Fibroblast of lung (primary cell): ENCODE data around the gene KRT75. TPM values are rescaled to one million over a fixed set of nuclear protein-coding genes. Genes with fewer than 3 reads are reported as not detected.

Source experiments
- DNase-seq, 2 donors: peaks; one replicate each; pipeline versions ENCODE4 v3.0.0 to v3.0.0-alpha.2; 2010; ENCODE audit warnings: low read depth in 2 of 2
- H2AFZ ChIP-seq: 2 replicates; pipeline ENCODE4 v1.5.1; 2012; ENCODE audit warnings: low read length, control low read depth, inconsistent platforms
- H3K27ac ChIP-seq: 2 replicates; pipeline ENCODE4 v1.5.1; 2011; ENCODE audit warnings: low read length, control low read depth; ENCODE audit not compliant: insufficient read depth
- H3K27me3 ChIP-seq: 2 replicates; pipeline ENCODE4 v1.5.1; 2011; ENCODE audit warnings: mild to moderate bottlenecking, low read length; ENCODE audit not compliant: control insufficient read depth, insufficient read depth
- H3K36me3 ChIP-seq: 2 replicates; pipeline ENCODE4 v1.5.1; 2011; ENCODE audit warnings: low read length; ENCODE audit not compliant: control insufficient read depth, insufficient read depth
- H3K4me1 ChIP-seq: 2 replicates; pipeline ENCODE4 v1.5.1; 2011; ENCODE audit warnings: low read length; ENCODE audit not compliant: control insufficient read depth, insufficient read depth; ENCODE audit errors: extremely low read depth
- H3K4me2 ChIP-seq: 2 replicates; pipeline ENCODE4 v1.5.1; 2011; ENCODE audit warnings: low read length, control low read depth; ENCODE audit not compliant: insufficient read depth; ENCODE audit errors: extremely low read depth
- H3K4me3 ChIP-seq, 4 experiments: fragments of 200-600 bp in 1 of 4; sonication (generic) in 1 of 4; replicated peaks in 1 of 4; 2 replicates each; pipeline ENCODE4 v1.5.1; 2011 to 2016; ENCODE audit warnings: low read length in 4 of 4, low read depth in 3 of 4, mild to moderate bottlenecking in 3 of 4, control low read depth in 2 of 4, inconsistent platforms in 1 of 4, mixed read lengths in 1 of 4; ENCODE audit not compliant: insufficient read depth in 1 of 4; ENCODE audit errors: control extremely low read depth in 1 of 4
- H3K79me2 ChIP-seq: 2 replicates; pipeline ENCODE4 v1.5.1; 2012; ENCODE audit warnings: mild to moderate bottlenecking, low read length, inconsistent platforms; ENCODE audit not compliant: control insufficient read depth, insufficient read depth
- H3K9ac ChIP-seq: 2 replicates; pipeline ENCODE4 v1.5.1; 2011; ENCODE audit warnings: mild to moderate bottlenecking, low read length, control low read depth; ENCODE audit not compliant: insufficient read depth
- H3K9me3 ChIP-seq: 2 replicates; pipeline ENCODE4 v1.5.1; 2012; ENCODE audit warnings: low read depth, low read length; ENCODE audit not compliant: control insufficient read depth, insufficient read depth
- H4K20me1 ChIP-seq: 2 replicates; pipeline ENCODE4 v1.5.1; 2011; ENCODE audit warnings: low read length; ENCODE audit not compliant: control insufficient read depth, insufficient read depth; ENCODE audit errors: extremely low read depth
- EZH2 ChIP-seq: IDR thresholded peaks from 2 replicates; pipeline ENCODE4 v1.5.1; 2012; ENCODE audit warnings: low read length, control low read depth, mild to moderate bottlenecking; ENCODE audit errors: missing control alignments
- polyA plus RNA-seq, 2 donors: library from polyadenylated mRNA; depleted of rRNA in 1 of 2; stranded (reverse) in 1 of 2; unstranded in 1 of 2; fragments of >200 nt; gene quantifications; 2 replicates each; pipeline ENCODE4 v1.2.1, GENCODE V29; 2011 to 2012; ENCODE audit warnings: missing spikeins in 1 of 2
- total RNA-seq: library from RNA; depleted of rRNA; stranded (reverse); fragments of >200 nt; gene quantifications from 2 replicates; pipeline ENCODE4 v1.2.1, GENCODE V29; 2014
- TF ChIP-seq, protein P1 (sequence below), 2 donors: IDR thresholded peaks in 1 of 2; conservative IDR thresholded peaks in 1 of 2; 1 replicate in 1 of 2; 2 replicates in 1 of 2; pipeline ENCODE4 v1.5.1; 2011 to 2012; ENCODE audit warnings: low read length in 2 of 2, control low read depth in 1 of 2, inconsistent platforms in 1 of 2, low read depth in 1 of 2, mild to moderate bottlenecking in 1 of 2

KRT75 gene
- total and polyA plus RNA-seq, 2 donors (not counting 1 experiment from before 2014, with no cell fraction given): not detected

DNA sequence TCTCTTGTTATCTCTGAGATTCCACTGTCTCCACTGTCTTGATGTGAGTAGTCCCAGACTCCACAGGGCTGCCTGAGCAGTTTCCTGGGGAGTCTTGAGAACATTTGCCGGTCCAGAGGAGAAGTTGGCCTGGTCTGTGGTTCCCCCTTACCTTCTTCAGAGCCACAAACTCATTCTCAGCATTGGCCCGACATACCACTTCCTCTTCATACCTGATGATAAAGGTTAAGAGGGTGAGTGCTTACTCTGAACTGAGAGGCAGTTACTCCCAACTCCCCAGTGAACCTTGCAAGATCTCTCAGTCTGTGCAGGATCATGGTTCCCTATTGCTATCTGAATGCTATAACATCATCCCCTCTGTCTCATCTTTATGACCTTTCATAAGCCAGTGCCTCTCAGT is 51.3 kb downstream of the KRT75 start:
- TF ChIP-seq EZH2: no peak
- TF ChIP-seq, protein P1, sequence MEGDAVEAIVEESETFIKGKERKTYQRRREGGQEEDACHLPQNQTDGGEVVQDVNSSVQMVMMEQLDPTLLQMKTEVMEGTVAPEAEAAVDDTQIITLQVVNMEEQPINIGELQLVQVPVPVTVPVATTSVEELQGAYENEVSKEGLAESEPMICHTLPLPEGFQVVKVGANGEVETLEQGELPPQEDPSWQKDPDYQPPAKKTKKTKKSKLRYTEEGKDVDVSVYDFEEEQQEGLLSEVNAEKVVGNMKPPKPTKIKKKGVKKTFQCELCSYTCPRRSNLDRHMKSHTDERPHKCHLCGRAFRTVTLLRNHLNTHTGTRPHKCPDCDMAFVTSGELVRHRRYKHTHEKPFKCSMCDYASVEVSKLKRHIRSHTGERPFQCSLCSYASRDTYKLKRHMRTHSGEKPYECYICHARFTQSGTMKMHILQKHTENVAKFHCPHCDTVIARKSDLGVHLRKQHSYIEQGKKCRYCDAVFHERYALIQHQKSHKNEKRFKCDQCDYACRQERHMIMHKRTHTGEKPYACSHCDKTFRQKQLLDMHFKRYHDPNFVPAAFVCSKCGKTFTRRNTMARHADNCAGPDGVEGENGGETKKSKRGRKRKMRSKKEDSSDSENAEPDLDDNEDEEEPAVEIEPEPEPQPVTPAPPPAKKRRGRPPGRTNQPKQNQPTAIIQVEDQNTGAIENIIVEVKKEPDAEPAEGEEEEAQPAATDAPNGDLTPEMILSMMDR (conservative IDR thresholded peaks at IDR 0.05 in 1 of 2, IDR thresholded peaks at IDR 0.05 in 1 of 2; ENCODE audit: low read depth in 1 of 2, low read length in 2 of 2): no peak
- peaks cover 14% of the 10 kb centered on the region for H3K27me3 ChIP-seq
- no peaks in the 10 kb centered on the region for H3K79me2 ChIP-seq

DNA sequence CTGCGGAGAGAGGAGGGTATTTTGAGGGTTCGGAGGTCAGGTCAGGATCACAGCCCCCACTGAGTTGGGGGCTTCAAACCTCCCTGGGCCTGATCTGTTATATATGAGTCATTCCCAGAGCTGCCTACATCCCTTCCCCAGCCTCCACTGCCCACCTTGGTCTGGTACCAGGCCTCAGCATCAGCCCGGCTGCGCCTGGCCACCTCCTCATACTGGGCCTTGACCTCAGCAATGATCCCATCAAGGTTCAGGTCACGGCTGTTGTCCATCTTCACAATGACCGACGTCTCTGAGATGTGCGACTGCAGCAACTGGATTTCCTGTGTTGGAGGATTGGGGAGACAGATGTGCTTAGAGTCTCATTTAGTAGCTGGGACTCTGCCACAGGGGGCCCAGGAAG is 53.0 kb downstream of the KRT75 start:
- no peaks in the 10 kb centered on the region for H3K36me3 ChIP-seq
- no peak overlapping the region for H3K4me3 ChIP-seq
- no peaks in the 10 kb centered on the region for H3K9me3 ChIP-seq
- no peaks in the 10 kb centered on the region for H3K79me2 ChIP-seq
- no peak overlapping the region for H3K27ac ChIP-seq
- no peak overlapping the region for H2AFZ ChIP-seq
- peaks cover 13% of the 10 kb centered on the region for H3K27me3 ChIP-seq
- H3K4me2 ChIP-seq: no peak overlapping the region
- no peaks in the 10 kb centered on the region for H3K4me1 ChIP-seq
- no peak overlapping the region for H3K9ac ChIP-seq
- H4K20me1 ChIP-seq: no peaks in the 10 kb centered on the region
- no peak for DNase-seq
- no peak for TF ChIP-seq EZH2
- TF ChIP-seq, protein P1 (conservative IDR thresholded peaks at IDR 0.05 in 1 of 2, IDR thresholded peaks at IDR 0.05 in 1 of 2; ENCODE audit: low read depth in 1 of 2, low read length in 2 of 2): no peak

More for the DNA sequence above, 51.3 kb downstream of the KRT75 start:
- no peak for DNase-seq
- H3K9ac ChIP-seq: no peak overlapping the region
- H3K27ac ChIP-seq: no peak overlapping the region
- H3K4me1 ChIP-seq: no peaks in the 10 kb centered on the region
- H3K4me3 ChIP-seq: no peak overlapping the region
- no peaks in the 10 kb centered on the region for H4K20me1 ChIP-seq
- H3K36me3 ChIP-seq: no peaks in the 10 kb centered on the region
- no peaks in the 10 kb centered on the region for H3K9me3 ChIP-seq
- no peak overlapping the region for H2AFZ ChIP-seq
- no peak overlapping the region for H3K4me2 ChIP-seq

DNA sequence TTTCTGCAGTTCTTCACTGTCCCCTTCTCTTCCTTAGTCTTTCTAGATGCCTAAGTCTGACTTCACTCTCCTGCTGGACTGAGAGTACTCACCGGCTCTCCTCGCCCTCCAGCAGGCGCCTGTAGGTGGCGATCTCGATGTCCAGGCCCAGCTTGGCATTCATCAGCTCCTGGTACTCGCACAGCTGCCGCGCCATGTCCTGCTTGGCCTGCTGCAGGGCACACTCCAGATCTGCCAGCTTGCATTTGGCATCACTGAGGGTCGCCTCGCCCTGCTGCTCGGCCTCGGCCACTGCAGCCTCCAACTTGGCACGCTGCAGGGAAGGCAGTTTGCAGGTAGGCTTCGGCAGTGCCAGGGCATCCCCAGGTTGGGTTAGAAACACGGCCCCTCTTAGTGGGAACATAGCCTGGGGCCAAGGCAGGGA is 53.9 kb downstream of the KRT75 start:
- DNase-seq: peak in 1 of 2 donors; percentile 8
- Histone ChIP-seq H2AFZ (no peak overlapping the region), H3K79me2 (no peaks in the 10 kb centered on the region), H3K27ac (no peak overlapping the region), H3K9me3 (no peaks in the 10 kb centered on the region), H3K4me1 (no peaks in the 10 kb centered on the region), H3K36me3 (no peaks in the 10 kb centered on the region), H4K20me1 (no peaks in the 10 kb centered on the region), H3K4me3 (no peak overlapping the region), H3K27me3 (peaks cover 13% of the 10 kb centered on the region), H3K9ac (no peak overlapping the region), H3K4me2 (no peak overlapping the region)
- no peak for TF ChIP-seq EZH2
- TF ChIP-seq, protein P1 (conservative IDR thresholded peaks at IDR 0.05 in 1 of 2, IDR thresholded peaks at IDR 0.05 in 1 of 2; ENCODE audit: low read depth in 1 of 2, low read length in 2 of 2): peak; percentile 29 to 48
